Activated naive CD8-positive, alpha-beta T cell treated with anti-CD3 and anti-CD28 coated beads for 36 hours (primary cell): Measurements from ENCODE around the gene HOXC9. TPM values are rescaled to one million over a fixed set of nuclear protein-coding genes. Genes with fewer than 3 reads are reported as not detected.
A peak's percentile ranks its signal among the peaks of the same experiment; 100 is the strongest.

ENCODE experiments used
- DNase-seq: peaks from one replicate; pipeline ENCODE4 v3.0.0; 2021
- H3K27ac Mint-ChIP-seq: one replicate; pipeline ENCODE4 v1.8.0; 2022; ENCODE audit warnings: mild to moderate bottlenecking, moderate library complexity, mixed read lengths
- H3K27me3 Mint-ChIP-seq: one replicate; pipeline ENCODE4 v1.8.0; 2022; ENCODE audit warnings: mild to moderate bottlenecking, mixed read lengths
- H3K36me3 Mint-ChIP-seq: one replicate; pipeline ENCODE4 v1.8.0; 2021; ENCODE audit warnings: mild to moderate bottlenecking, mixed read lengths
- H3K4me1 Mint-ChIP-seq: one replicate; pipeline ENCODE4 v1.8.0; 2021; ENCODE audit warnings: mixed read lengths
- H3K4me3 Mint-ChIP-seq: one replicate; pipeline ENCODE4 v1.8.0; 2022; ENCODE audit warnings: mild to moderate bottlenecking, moderate library complexity, mixed read lengths
- H3K9me3 Mint-ChIP-seq: one replicate; pipeline ENCODE4 v1.8.0; 2022; ENCODE audit warnings: mixed read lengths
- total RNA-seq, 2 experiments: library from RNA; stranded (reverse); gene quantifications; one replicate each; pipeline ENCODE4 v1.2.3, GENCODE V29; 2021

The HOXC9 gene
- total RNA-seq, 2 experiments from 2014 or later: not detected

DNA sequence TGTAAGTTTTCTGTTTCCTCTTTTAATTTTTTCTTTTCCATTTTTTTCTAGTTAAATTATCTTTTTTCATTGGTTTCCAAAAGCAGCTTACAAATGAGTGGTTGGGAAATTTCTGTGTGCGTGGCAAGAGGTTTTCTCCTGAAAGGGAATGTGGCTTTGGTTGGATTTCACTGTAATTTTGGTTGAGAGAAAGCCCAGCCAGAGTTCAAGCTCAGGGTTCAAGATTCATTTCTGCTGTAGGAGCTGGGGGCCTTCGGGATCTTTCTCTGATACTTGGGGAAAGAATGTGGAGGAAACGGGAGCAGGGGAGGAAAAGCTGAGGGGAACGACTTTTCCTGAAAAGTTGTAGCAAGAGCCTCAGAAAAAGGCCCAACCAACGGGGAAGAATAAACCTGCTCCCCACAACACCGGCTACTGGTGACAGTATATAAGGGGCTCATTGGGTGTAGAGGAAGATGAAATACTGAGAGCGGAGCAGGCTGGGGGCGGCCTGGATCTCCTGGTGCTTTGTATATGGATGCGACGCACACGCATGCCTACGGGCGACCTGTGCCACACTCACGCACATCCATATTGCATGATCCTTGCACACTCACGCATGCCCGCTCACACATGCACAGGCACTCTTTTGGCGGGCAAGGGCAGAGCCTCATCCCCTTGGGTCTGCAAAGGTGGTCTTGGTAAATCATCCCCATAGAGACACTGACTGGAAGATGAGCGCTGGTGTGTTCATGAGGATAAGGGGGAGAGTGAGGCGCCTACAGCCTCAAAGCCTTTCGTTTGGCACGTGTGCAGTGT, 13.1 kb upstream of the HOXC9 start:
- peaks cover 29% of the 10 kb centered on the region for H3K4me1 Mint-ChIP-seq
- no peaks in the 10 kb centered on the region for H3K9me3 Mint-ChIP-seq
- H3K36me3 Mint-ChIP-seq: no peaks in the 10 kb centered on the region
- no peak overlapping the region for H3K4me3 Mint-ChIP-seq
- no peak for DNase-seq
- H3K27ac Mint-ChIP-seq: no peak overlapping the region
- peaks cover 97% of the 10 kb centered on the region for H3K27me3 Mint-ChIP-seq

DNA sequence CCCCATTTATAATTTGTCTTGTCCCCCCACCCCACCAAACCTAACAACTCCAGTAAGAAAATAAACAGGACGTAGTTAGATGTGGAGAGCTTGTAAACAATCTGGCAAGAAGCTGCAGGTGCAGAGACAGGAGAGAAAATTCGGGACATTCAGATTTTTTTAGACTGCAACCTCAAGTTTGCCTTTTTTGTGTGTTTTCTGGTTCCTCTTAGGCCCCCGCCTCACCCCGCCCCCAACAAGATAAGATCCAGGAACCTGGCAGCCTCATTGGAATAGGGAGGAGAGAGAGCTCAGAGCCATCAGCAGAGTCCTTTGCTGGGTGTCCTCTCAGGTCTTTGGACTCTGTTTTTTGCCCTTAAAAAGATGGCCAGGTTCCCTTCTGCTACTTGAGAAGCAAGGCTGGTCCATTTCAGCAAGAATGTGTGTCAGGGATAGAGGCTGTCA, 12.2 kb upstream of the HOXC9 start:
- Mint-ChIP-seq H3K4me1 (peaks cover 29% of the 10 kb centered on the region), H3K9me3 (no peaks in the 10 kb centered on the region)

DNA sequence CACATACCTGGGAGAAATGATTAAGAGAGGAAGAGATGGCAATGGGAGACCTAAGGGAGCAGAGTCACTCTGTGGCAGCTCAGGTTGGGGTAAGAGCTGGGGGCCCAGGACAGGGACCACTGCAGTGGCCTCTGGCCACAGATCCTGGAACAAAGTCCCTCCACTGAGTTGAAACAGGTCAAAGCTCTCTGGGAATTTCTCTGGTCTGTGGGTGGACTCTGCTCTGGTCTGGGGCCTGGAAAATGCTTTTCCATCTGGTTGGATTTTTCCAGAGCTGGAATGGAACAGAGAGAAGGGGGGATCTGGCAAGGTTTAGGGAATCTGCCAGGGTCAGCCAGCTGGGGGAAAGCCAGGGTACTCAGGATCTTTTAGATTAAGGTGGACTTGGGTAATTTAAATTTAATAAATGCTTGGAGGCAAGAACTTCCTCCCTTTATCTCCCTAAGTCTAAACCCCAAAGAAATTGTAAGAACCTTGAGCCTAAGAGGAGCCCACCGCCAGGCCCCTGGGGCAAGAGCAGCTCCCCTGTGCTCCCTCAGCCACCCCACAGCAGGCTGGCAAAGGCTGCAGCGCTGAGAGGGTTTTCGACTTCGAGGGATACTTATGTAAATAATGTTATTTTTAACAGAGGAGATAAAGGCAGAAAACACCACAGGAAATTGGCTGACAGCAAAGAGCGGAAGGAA, 11.3 kb upstream of the HOXC9 start:
- H3K4me1 Mint-ChIP-seq: peaks cover 29% of the 10 kb centered on the region
- H3K27ac Mint-ChIP-seq: no peak overlapping the region
- no peaks in the 10 kb centered on the region for H3K9me3 Mint-ChIP-seq
- DNase-seq: no peak
- peaks cover 98% of the 10 kb centered on the region for H3K27me3 Mint-ChIP-seq
- H3K36me3 Mint-ChIP-seq: no peaks in the 10 kb centered on the region
- H3K4me3 Mint-ChIP-seq: no peak overlapping the region

More for the DNA sequence above, 12.2 kb upstream of the HOXC9 start:
- H3K27me3 Mint-ChIP-seq: peaks cover 98% of the 10 kb centered on the region
- no peaks in the 10 kb centered on the region for H3K36me3 Mint-ChIP-seq
- H3K4me3 Mint-ChIP-seq: no peak overlapping the region
- H3K27ac Mint-ChIP-seq: no peak overlapping the region
- no peak for DNase-seq

DNA sequence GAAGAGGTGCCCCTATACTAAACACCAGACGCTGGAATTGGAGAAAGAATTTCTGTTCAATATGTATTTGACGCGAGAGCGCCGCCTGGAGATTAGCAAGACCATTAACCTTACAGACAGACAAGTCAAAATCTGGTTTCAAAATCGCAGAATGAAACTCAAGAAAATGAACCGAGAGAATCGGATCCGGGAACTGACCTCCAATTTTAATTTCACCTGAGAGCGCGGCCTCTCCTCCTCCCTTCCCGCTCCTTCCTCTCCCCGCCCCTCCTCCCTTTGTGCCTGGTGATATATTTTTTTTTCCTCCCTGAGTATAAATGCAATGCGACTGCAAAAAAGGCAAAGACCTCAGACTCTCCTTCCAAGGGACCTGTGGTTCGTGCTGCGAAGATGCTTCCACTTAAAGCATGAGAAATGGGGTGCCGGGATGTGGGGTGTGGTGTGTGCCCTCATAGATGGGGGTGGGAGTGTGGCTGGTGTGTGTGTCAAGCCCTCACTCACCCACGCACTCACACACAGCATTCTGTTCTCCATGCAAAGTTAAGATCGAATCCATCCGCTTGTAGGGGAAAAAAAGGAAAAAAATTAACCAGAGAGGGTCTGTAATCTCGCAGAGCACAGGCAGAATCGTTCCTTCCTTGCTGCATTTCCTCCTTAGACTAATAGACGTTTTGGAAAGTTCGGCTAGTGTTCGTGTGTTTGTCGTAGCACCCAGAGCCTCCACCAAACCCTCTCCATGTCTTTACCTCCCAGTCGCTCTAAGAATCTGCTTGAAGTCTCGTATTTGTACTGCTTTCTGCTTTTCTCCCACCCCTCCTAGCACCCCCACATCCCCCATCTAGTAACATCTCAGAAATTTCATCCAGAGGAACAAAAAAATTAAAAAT, 10.5 kb upstream of the HOXC9 start:
- no peaks in the 10 kb centered on the region for H3K9me3 Mint-ChIP-seq
- no peak overlapping the region for H3K27ac Mint-ChIP-seq
- peaks cover 1% of the 10 kb centered on the region for H3K36me3 Mint-ChIP-seq
- DNase-seq: no peak
- peaks cover 99% of the 10 kb centered on the region for H3K27me3 Mint-ChIP-seq
- H3K4me1 Mint-ChIP-seq: peaks cover 34% of the 10 kb centered on the region
- H3K4me3 Mint-ChIP-seq: no peak overlapping the region

DNA sequence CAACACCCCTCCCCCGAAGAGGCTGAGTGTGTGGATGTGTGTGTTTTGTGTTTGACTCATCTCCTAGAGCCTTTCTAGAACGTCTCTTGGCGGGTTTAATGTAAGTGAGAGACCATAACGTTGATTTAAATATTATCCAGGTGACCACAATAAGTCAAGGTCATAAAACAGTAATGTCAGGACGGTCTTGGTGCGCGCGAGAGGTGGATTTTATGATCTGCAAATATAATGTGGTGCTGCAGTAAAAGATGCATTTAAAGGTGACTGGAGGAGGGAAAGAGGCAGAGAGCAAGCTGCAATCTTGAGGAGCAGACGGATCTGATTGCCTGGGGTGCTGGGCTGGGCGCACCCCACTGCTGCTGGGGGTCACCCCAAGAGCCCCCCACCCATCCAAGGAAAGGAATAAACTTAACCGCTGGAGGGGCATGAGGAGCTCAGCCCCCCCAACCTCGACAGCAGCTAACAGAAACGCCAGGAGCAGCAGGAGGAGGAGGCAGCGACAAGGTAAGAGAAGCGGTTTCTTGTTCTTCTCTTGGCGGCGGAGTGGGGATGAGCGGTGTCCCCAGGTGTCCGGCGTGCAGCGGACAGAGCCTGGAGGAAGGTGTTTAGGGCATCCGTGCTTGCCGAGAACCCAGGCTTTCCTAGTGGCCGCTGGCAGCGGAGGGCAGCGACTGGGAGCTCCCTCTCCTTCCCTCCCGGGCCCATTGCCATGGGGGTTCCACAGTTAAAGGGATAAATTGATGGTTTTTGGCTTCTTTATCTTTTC, 9.5 kb upstream of the HOXC9 start:
- H3K4me1 Mint-ChIP-seq: peaks cover 34% of the 10 kb centered on the region
- no peak overlapping the region for H3K27ac Mint-ChIP-seq
- H3K9me3 Mint-ChIP-seq: no peaks in the 10 kb centered on the region
- DNase-seq: no peak
- H3K27me3 Mint-ChIP-seq: peaks cover 100% of the 10 kb centered on the region
- no peak overlapping the region for H3K4me3 Mint-ChIP-seq
- H3K36me3 Mint-ChIP-seq: peaks cover 1% of the 10 kb centered on the region

DNA sequence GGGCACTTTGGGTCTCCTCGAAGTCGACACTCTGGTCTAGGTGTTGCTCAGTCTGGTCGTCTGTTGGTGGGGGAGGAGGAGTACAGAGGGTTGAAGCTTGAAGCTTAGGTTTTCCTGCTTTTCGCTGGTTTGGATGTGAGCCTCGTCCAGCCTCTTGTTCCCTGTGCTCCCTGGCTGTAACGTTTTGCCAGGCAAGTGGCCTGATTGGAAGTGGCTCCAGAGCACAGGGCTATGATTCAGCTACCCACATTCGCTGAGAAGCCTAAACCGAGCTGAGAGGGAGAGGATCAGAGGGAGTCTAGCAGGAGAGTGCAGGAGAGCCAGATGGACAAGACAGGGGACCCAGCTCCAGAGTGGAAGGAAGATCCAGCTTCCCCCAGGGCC, 8.9 kb upstream of the HOXC9 start:
- no peak for DNase-seq
- no peaks in the 10 kb centered on the region for H3K9me3 Mint-ChIP-seq
- no peak overlapping the region for H3K27ac Mint-ChIP-seq
- peaks cover 35% of the 10 kb centered on the region for H3K4me1 Mint-ChIP-seq
- H3K36me3 Mint-ChIP-seq: peaks cover 3% of the 10 kb centered on the region
- H3K4me3 Mint-ChIP-seq: no peak overlapping the region
- H3K27me3 Mint-ChIP-seq: peaks cover 100% of the 10 kb centered on the region

DNA sequence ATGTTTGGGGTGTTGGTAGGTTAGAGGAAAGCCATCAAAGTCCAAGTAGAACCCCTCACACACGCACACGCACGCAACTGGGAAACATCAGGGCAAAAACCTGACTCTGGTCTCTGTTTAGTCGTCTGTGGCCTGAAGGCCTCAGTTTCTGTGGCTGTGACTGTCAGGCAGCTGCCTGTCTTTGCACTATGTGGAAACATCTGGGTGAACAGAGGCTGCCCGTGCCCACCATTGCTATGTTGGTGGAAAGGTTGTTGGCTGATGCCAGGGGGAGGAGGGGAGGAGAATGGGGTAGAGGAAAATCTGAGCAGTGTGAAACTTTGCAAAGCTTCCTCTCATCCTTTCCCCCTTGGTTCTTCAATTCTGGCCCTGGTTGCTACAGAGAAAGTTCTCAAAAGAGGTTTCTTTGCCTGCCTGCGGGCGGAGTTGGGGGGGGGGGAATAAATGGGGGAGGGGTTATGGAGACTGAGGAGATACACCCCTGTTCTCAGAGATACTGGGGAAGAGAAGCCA, 7.5 kb upstream of the HOXC9 start:
- Mint-ChIP-seq H3K36me3 (peaks cover 3% of the 10 kb centered on the region), H3K27ac (no peak overlapping the region), H3K4me3 (no peak overlapping the region), H3K9me3 (no peaks in the 10 kb centered on the region), H3K27me3 (peaks cover 98% of the 10 kb centered on the region), H3K4me1 (peaks cover 39% of the 10 kb centered on the region)
- no peak for DNase-seq

DNA sequence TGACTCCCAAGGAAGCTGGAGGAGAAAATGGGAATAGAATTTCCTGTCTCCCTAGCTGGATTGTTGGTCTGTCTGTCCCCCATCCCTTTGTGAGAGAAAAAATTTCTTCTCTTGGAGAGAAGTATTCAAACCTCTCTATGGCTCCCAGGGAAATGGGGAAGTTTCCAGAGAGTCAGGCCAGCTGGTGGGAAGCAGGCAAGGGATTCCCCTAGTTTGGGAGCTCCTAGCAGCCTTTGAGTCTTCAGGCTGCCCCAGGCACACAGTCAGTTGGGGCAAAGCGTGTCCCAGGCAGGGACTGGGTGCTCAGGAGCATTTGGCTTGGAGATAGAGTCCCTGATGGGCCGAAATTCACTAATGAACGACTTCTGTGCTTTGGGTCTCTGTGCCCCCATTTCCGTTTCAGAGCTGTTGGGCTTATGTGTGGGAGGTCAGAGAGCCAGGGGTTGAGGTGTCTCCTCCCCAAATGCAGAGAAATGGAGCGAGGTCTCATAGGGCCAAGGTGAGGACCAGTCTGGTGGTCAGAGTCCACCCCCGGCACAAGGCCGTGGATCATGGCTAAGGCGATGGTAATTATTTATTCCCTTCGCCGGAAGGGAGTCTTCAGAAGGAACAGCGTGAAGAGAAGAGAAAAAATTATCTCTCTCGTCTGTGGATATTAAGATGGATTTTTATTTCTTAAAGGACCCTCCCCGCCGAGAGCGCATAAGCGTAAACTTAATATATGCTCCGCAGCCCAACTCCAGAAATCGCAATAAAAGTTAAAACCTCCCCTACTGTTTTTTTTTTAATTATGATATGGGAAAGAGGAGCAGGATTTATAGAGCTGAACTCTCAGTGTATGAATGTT, 6.6 kb upstream of the HOXC9 start:
- H3K27ac Mint-ChIP-seq: no peak overlapping the region
- peaks cover 98% of the 10 kb centered on the region for H3K27me3 Mint-ChIP-seq
- H3K4me3 Mint-ChIP-seq: peak overlapping the region; percentile 29
- H3K9me3 Mint-ChIP-seq: no peaks in the 10 kb centered on the region
- H3K4me1 Mint-ChIP-seq: peaks cover 45% of the 10 kb centered on the region
- peaks cover 3% of the 10 kb centered on the region for H3K36me3 Mint-ChIP-seq
- no peak for DNase-seq

DNA sequence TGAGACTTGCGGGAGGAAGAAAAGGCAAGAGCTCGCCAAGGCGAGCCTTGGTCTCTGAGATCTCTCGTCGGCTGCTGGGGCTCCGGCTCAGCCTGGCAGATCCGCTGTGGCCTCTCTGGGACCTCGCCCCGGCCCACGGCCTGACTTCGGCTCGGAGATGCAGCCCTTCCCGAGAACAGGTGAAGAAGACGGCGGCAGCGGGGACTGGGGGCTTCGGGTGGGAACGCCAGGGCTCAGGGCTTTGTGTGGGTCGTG, 6.0 kb upstream of the HOXC9 start:
- Mint-ChIP-seq H3K36me3 (peaks cover 3% of the 10 kb centered on the region), H3K27me3 (peaks cover 98% of the 10 kb centered on the region), H3K4me1 (peaks cover 48% of the 10 kb centered on the region), H3K4me3 (peak overlapping the region; percentile 29), H3K27ac (no peak overlapping the region), H3K9me3 (no peaks in the 10 kb centered on the region)
- DNase-seq: no peak

DNA sequence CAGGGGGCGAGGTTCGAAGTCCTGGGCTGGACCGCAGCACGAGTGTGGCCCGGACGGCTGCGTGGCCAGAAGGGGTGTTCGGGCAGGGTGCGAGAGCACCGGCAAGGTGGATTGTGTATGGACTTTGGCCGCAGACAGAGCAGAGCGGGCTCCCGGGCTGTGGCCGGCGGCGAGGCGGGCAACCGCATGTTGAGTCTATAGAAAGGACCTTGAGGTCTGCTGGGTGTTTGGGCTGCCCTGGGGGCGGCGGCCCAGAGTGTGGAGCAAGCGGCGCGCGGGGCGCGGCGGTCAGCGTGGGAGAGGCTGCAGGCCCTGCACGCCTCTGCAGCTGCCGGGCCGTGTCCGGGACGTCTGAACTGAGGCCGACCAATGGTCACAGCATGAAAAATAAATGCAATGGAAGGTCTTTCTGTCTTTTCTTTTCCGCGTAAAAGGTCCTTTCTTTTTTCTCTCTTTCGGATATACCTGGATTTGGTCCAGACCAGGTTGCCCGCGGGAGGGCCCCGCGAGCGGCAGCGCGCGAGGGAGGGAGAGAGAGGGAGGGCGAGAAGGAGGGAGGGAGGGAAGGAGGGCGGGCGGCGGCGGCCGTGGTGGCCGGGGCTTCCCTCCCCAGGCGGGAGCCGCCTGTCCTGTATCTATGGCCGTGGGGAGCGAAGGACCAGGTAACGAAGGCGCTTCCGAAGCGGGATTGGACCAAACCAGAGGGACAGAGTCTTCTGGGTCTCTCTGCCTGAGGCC, 5.5 kb upstream of the HOXC9 start:
- no peaks in the 10 kb centered on the region for H3K9me3 Mint-ChIP-seq
- peak overlapping the region; percentile 58 for H3K4me3 Mint-ChIP-seq
- H3K27ac Mint-ChIP-seq: no peak overlapping the region
- peaks cover 98% of the 10 kb centered on the region for H3K27me3 Mint-ChIP-seq
- H3K4me1 Mint-ChIP-seq: peaks cover 43% of the 10 kb centered on the region
- no peak for DNase-seq
- H3K36me3 Mint-ChIP-seq: peaks cover 3% of the 10 kb centered on the region

DNA sequence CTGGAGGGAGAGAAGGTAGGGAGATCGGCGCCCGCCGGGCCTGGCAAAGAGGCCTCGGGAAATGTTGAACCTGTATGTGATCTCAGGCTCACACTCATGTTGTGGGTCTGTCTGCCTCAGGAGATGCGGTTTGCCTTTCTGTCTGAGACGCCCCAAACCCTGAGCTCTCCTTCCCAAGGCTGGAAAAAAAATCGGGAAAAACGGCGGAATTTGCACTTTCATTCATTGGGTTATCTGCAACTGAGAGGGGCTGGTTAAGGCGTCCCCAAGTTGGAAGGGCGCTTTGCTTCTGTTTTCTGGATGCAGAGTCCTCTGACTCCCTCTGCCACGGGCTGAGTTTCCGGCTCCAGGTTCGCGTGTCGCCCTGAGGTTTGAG, 5.0 kb upstream of the HOXC9 start:
- peaks cover 38% of the 10 kb centered on the region for H3K4me1 Mint-ChIP-seq
- DNase-seq: no peak
- H3K9me3 Mint-ChIP-seq: no peaks in the 10 kb centered on the region
- no peak overlapping the region for H3K27ac Mint-ChIP-seq
- peaks cover 3% of the 10 kb centered on the region for H3K36me3 Mint-ChIP-seq
- H3K27me3 Mint-ChIP-seq: peaks cover 98% of the 10 kb centered on the region
- H3K4me3 Mint-ChIP-seq: peak overlapping the region; percentile 58

DNA sequence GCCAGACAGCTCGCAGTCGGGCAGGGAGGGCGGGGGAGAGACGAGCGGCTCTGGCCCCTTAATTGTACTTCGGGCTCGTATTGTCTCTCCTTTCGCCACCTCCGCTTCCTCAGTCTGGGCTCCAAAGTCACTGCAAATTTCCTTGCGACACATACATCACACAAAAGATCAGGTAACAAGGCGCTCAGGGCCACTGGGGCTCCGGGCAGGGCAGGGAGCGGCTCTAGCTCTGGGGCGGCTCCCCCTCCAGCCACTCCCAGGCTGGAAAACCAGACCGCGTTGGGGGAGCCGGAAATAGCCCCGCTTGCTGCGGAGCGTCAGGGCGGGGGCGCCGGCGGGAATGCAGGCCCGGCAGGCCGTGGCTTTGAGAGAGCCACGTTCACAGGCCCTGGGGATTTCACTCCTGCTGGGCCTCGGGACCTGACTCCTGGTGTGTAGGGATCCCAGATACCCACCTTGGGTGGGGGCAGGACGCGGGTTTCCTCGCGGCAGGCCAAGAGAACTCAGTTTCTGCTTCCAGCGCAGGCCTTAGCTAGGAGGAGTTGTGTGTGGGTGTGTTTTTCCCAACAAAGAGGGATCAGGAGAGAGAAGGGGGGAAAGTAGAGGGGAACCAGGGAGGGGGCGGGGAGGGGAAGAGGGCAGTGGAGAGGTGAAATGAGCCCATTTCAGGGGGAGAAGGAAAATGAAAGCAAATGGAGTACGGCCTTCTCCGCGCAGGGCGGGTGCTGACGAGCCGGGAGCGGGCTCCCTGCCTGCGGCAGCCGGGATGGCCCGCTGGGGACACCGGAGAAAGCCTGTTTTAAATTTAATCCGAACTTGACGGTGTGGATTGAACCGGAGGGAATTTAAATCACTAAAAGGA, 4.4 kb upstream of the HOXC9 start:
- Mint-ChIP-seq H3K4me1 (peaks cover 34% of the 10 kb centered on the region), H3K9me3 (no peaks in the 10 kb centered on the region), H3K27ac (no peak overlapping the region), H3K27me3 (peaks cover 98% of the 10 kb centered on the region), H3K4me3 (peak overlapping the region; percentile 76), H3K36me3 (peaks cover 3% of the 10 kb centered on the region)
- DNase-seq: no peak
